Ovary (tissue), 9 donors: ENCODE results near the gene FADS1. TPM values are rescaled to one million over a fixed set of nuclear protein-coding genes. Genes with fewer than 3 reads are reported as not detected.

ENCODE experiments used
- DNase-seq, 5 donors: peaks; one replicate each; pipeline ENCODE4 v3.0.0-alpha.2; 2019 to 2020
- H3K27ac ChIP-seq, 2 donors: fragments of 200-600 bp; one replicate each; pipeline versions ENCODE4 v1.5.1 to v1.8.0; 2019 to 2022
- H3K27me3 ChIP-seq: fragments of 200-600 bp; one replicate; pipeline ENCODE4 v1.8.0; 2022
- H3K36me3 ChIP-seq: fragments of 200-600 bp; sonication (generic); one replicate; pipeline ENCODE4 v1.5.1; 2019
- H3K4me1 ChIP-seq: one replicate; pipeline ENCODE4 v1.8.1; 2013; ENCODE audit warnings: mild to moderate bottlenecking, moderate library complexity; ENCODE audit not compliant: insufficient read depth
- H3K4me3 ChIP-seq: fragments of 200-600 bp; sonication (generic); one replicate; pipeline ENCODE4 v1.5.1; 2017
- H3K9me3 ChIP-seq, 2 donors: fragments of 200-600 bp in 1 of 2; sonication (generic) in 1 of 2; one replicate each; pipeline versions ENCODE4 v1.5.1 to v1.8.1; 2013 to 2019; ENCODE audit warnings: mild to moderate bottlenecking in 1 of 2, moderate library complexity in 1 of 2
- CTCF ChIP-seq, 3 donors: fragments of 450-650 bp in 2 of 3; fragments of 200-600 bp in 1 of 3; IDR thresholded peaks; one replicate each; pipeline versions ENCODE4 v1.5.1 to v1.8.0; 2016 to 2022; ENCODE audit warnings: antibody characterized with exemption in 3 of 3, mild to moderate bottlenecking in 1 of 3
- EP300 ChIP-seq: sonication (generic); formaldehyde crosslinking; IDR thresholded peaks from one replicate; pipeline ENCODE4 v1.6.1; 2017; ENCODE audit warnings: antibody characterized with exemption
- POLR2A ChIP-seq: fragments of 450-650 bp; IDR thresholded peaks from one replicate; pipeline ENCODE4 v1.6.1; 2017; ENCODE audit warnings: antibody characterized with exemption, mild to moderate bottlenecking, moderate library complexity
- WGBS, 3 donors: extraction: QIAGEN DNeasy Blood & Tissue Kit in 1 of 3; methylation state at CpG; one replicate each; pipeline versions ENCODE4 v1.1.5 to v1.1.7; 2013 to 2017; 5-methylcytosine and 5-hydroxymethylcytosine counted together
- intact Hi-C, 4 donors: fragments of 100-400 bp; cut with DNase I; formaldehyde crosslinking; loops; one replicate each; pipeline versions ENCODE4 v1.11.0 to v1.15.1; 2022 to 2023
- polyA plus RNA-seq, 2 donors: library from polyadenylated mRNA; stranded (reverse); fragments of 200-250 nt in 1 of 2; fragments of 350-450 nt in 1 of 2; fragmentation: Illumina TruSeq in 1 of 2; extraction: RNeasy Lipid Tissue Mini Kit (QIAGEN cat#74804) in 1 of 2; gene quantifications; one replicate each; pipeline ENCODE4 v1.2.3, GENCODE V29; 2013 to 2014
- total RNA-seq, 7 donors: library from RNA; depleted of rRNA in 2 of 7; stranded (reverse); fragments of >200 nt in 2 of 7; fragmentation: NEBNext Ultra II Directional in 3 of 7; extraction: Animal tissue kit (Norgen Biotek cat#: 25700) in 3 of 7; gene quantifications; one replicate each; pipeline versions ENCODE4 v1.1.0 to v1.2.4, GENCODE V29; 2016 to 2023
- donor health status: DM: no; HTN: no; CAD: no; lungs with moderate emphysema.
- donor health status: DM: no; HTN: no; CAD: no.
- donor health status: Bipolar disorder and iron deficiency.
- donor health status: DM: yes; HTN: yes; CAD: no.
- donor health status: DM: no; HTN: no; CAD: no.
- donor health status: DM: yes; HTN: yes; CAD: no.

Gene FADS1
- total and polyA plus RNA-seq, 9 donors = 16.2 to 242 (median 45.3) TPM

GRCh38 chr11:61833926-61834277 lies 17.1 kb upstream of the FADS1 start:
- TF ChIP-seq EP300 (no peak), CTCF (IDR thresholded peaks at IDR 0.05) (no peak), POLR2A (no peak)
- H3K27me3 ChIP-seq = no peaks in the 10 kb centered on the region
- no peaks in the 10 kb centered on the region for H3K9me3 ChIP-seq
- H3K36me3 ChIP-seq = no peaks in the 10 kb centered on the region
- intact Hi-C loops = no loop called here
- H3K4me3 ChIP-seq = no peak overlapping the region
- DNase-seq = no peak
- 92 to 94% (median 94%) methylated on average over 12 of the region's 12 CpGs for WGBS, 3 donors
- H3K27ac ChIP-seq = peak overlapping the region; percentile 34 to 45
- H3K4me1 ChIP-seq = peaks cover 15% of the 10 kb centered on the region

GRCh38 chr11:61833471-61833870 lies 16.7 kb upstream of the FADS1 start:
- intact Hi-C loops = no loop called here
- no peaks in the 10 kb centered on the region for H3K9me3 ChIP-seq
- no peak for TF ChIP-seq EP300
- TF ChIP-seq POLR2A = no peak
- TF ChIP-seq CTCF (IDR thresholded peaks at IDR 0.05) = no peak
- H3K4me1 ChIP-seq = peaks cover 15% of the 10 kb centered on the region
- no peaks in the 10 kb centered on the region for H3K27me3 ChIP-seq
- no peak overlapping the region for H3K27ac ChIP-seq
- H3K4me3 ChIP-seq = no peak overlapping the region
- no peaks in the 10 kb centered on the region for H3K36me3 ChIP-seq
- no peak for DNase-seq
- 83 to 91% (median 90%) methylated on average over 11 of the region's 11 CpGs for WGBS, 3 donors

- no peak overlapping the region for H3K4me3 ChIP-seq
- WGBS, 3 donors = 71 to 83% (median 74%) methylated on average over 7 of the region's 7 CpGs
- no peaks in the 10 kb centered on the region for H3K36me3 ChIP-seq
- H3K9me3 ChIP-seq = no peaks in the 10 kb centered on the region
- no peak for DNase-seq
- intact Hi-C loops = no loop called here
- TF ChIP-seq POLR2A (no peak), EP300 (no peak)
- no peak overlapping the region for H3K27ac ChIP-seq
- H3K4me1 ChIP-seq = peaks cover 15% of the 10 kb centered on the region
- H3K27me3 ChIP-seq = no peaks in the 10 kb centered on the region
These were observed 16.0 kb upstream of the FADS1 start for GRCh38 chr11:61832754-61833153.

- no peaks in the 10 kb centered on the region for H3K9me3 ChIP-seq
- no peaks in the 10 kb centered on the region for H3K36me3 ChIP-seq
- no peak overlapping the region for H3K4me3 ChIP-seq
- TF ChIP-seq CTCF (IDR thresholded peaks at IDR 0.05) (no peak), POLR2A (no peak), EP300 (no peak)
- no peaks in the 10 kb centered on the region for H3K27me3 ChIP-seq
- H3K4me1 ChIP-seq = peaks cover 15% of the 10 kb centered on the region
- no peak for DNase-seq
- WGBS, 3 donors = 88 to 92% (median 90%) methylated on average over 4 of the region's 4 CpGs
- no peak overlapping the region for H3K27ac ChIP-seq
- intact Hi-C loops = no loop called here
These were observed 15.4 kb upstream of the FADS1 start for GRCh38 chr11:61832207-61832606.

- no peaks in the 10 kb centered on the region for H3K27me3 ChIP-seq
- no peaks in the 10 kb centered on the region for H3K36me3 ChIP-seq
- H3K9me3 ChIP-seq = no peaks in the 10 kb centered on the region
- WGBS, 3 donors = 11 to 15% (median 12%) methylated on average over 8 of the region's 8 CpGs
- intact Hi-C loops = no loop called here
- peak in 1 of 5 donors; percentile 53 for DNase-seq
- H3K27ac ChIP-seq = peak overlapping the region; percentile 34 to 38
- H3K4me3 ChIP-seq = no peak overlapping the region
- TF ChIP-seq POLR2A (no peak), EP300 (no peak), CTCF (IDR thresholded peaks at IDR 0.05) (no peak)
- H3K4me1 ChIP-seq = peaks cover 15% of the 10 kb centered on the region
These were observed 13.7 kb upstream of the FADS1 start for GRCh38 chr11:61830237-61831105.
